ENCODE results near the gene ADISSP. TPM values are rescaled to one million over a fixed set of nuclear protein-coding genes. Genes with fewer than 3 reads are reported as not detected.

Gene ADISSP
- total RNA-seq = 100 to 1,000 TPM in 1 of 4 donors, 10 to 100 TPM in 3; 20.1 to 115 (median 22.8) TPM

DNA sequence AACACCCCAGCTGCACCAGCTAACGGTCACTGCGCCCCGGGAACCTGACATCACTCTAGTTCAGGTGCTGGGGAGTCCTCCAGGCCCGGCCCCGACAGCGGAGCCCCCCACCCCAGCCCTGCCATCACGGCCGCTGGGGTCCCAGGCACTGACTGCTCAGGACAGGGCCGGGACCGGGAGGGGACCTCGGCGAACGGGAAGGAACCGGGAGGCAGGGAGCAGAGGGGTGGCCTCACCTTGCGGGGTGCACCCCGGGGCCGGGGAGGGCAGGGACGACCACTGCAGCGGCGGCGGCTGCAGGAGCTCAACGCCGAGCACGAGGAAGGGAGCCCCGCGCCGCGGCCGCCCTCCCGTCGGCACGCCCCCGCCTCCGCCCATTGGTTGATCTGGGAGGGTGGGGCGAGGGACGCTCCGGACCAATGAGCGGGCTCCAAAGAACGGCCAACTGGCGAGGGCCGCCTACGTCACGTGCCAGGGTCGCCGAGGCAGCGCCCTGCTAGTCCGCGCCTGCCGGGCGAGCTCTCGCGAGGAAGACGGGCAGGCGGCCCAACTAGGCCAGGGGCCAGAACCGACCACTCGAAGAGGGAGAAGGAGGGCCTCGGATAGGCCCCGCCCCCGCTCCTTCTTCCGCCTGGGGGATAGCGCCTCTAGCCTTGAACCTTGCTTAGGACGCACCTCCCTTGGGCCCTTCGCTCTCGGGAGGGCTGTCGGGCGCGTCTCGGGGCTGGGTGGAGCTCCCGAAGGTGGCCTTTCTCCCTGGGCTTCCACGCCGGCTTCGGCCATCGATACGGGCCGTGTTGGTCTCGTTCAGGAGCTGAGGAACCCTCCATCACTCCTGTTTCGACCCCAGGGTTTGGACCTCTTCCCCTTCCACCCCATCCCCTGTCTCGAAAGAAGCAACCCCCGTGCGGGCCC is at the start of gene ADISSP:
TSS of gene ADISSP (minus strand) at position 327 of the 915 bp plus-strand sequence. CDS start 7,653 bp downstream, outside the sequence.
- TF ChIP-seq, protein P1, sequence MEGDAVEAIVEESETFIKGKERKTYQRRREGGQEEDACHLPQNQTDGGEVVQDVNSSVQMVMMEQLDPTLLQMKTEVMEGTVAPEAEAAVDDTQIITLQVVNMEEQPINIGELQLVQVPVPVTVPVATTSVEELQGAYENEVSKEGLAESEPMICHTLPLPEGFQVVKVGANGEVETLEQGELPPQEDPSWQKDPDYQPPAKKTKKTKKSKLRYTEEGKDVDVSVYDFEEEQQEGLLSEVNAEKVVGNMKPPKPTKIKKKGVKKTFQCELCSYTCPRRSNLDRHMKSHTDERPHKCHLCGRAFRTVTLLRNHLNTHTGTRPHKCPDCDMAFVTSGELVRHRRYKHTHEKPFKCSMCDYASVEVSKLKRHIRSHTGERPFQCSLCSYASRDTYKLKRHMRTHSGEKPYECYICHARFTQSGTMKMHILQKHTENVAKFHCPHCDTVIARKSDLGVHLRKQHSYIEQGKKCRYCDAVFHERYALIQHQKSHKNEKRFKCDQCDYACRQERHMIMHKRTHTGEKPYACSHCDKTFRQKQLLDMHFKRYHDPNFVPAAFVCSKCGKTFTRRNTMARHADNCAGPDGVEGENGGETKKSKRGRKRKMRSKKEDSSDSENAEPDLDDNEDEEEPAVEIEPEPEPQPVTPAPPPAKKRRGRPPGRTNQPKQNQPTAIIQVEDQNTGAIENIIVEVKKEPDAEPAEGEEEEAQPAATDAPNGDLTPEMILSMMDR (IDR thresholded peaks at IDR 0.05; ENCODE audit: low read depth) = no peak

DNA sequence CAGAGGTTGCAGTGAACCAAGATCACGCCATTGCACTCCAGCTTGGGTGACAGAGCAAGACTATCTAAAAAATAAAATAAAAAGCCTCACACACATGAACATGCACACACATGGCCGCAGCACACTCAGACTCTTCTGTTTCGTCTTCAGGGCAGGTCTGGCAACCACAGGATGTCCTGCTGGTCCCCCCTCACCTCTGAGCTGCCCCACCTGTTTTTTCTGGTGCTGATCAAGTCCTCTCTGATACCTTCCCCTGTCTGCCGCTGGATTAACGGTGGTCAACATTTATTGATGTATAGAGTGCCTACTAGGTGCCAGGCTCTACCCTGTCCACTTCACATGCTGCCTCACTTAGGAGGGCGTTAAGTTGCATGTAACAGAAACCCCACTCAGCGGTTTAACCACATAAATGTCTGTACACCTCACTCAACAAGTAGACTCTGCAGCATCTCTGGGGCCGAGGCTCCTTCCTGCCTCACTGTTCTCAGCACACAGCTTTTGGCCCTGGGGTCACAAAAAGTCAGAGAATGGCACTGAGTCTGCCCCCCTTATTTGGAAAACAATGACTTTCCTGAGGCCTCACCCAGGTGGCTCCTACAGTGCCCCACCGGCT is 48.3 kb upstream of the ADISSP start:
- TF ChIP-seq, protein P1 (IDR thresholded peaks at IDR 0.05; ENCODE audit: low read depth) = no peak

DNA sequence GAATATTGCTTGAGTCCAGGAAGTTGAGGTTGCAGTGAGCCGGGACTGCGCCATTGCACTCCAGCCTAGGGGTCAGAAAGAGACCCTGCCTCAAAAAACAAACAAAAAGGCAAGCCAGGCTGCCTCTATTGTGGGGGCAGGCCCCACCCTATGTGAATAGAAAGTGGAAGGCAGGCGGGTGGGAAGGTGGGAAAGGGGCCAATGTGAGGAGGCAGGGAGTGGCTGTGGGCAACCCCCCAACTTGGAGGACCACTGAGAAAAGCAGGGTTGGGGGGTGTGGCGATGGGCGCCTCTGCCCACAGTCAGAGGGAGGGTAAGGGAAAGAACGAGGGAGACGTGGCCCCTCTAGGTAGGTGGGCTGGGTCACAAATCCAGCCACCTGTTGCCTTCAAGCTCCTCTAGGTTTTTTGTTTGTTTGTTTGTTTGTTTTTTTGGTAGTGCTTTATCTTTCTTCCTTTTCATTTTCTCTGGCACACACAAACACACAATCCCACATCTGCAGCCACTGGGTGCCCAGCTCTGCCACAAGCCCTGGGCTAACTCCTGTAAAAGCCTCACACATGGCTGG is 47.5 kb upstream of the ADISSP start:
- TF ChIP-seq, protein P1 (IDR thresholded peaks at IDR 0.05; ENCODE audit: low read depth) = no peak

DNA sequence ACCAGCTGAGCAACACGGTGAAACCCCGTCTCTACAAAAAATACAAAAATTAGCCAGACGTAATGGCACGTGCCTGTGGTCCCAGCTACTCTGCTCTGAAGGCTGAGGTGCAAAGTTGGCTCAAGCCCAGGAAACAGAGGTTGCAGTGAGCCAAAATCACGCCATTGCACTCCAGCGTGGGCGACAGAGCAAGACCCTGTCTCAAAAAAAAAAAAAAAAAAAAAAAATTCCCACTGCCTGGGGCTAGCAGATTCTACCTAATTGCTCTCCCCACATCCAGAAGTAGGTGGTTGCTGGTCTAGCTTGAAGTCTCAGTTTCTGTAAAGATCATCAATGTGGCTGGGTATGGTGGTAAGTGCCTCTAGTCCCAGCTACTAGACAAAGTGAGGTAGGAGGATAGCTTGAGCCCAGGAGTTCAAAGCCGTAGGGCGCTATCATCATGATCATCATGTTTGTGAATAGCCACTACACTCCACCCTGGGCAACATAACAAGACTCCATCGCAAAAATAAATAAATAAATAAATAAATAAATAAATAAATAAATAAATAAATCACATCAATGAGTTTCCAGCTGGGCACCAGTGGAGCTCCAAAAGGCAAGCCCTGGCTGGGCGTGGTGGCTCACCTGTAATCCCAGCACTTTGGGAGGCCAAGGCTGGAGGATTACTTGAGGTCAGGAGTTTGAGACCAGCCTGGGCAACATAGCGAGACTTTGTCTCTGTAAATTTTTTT is 46.5 kb upstream of the ADISSP start:
- TF ChIP-seq, protein P1 (IDR thresholded peaks at IDR 0.05; ENCODE audit: low read depth) = no peak

DNA sequence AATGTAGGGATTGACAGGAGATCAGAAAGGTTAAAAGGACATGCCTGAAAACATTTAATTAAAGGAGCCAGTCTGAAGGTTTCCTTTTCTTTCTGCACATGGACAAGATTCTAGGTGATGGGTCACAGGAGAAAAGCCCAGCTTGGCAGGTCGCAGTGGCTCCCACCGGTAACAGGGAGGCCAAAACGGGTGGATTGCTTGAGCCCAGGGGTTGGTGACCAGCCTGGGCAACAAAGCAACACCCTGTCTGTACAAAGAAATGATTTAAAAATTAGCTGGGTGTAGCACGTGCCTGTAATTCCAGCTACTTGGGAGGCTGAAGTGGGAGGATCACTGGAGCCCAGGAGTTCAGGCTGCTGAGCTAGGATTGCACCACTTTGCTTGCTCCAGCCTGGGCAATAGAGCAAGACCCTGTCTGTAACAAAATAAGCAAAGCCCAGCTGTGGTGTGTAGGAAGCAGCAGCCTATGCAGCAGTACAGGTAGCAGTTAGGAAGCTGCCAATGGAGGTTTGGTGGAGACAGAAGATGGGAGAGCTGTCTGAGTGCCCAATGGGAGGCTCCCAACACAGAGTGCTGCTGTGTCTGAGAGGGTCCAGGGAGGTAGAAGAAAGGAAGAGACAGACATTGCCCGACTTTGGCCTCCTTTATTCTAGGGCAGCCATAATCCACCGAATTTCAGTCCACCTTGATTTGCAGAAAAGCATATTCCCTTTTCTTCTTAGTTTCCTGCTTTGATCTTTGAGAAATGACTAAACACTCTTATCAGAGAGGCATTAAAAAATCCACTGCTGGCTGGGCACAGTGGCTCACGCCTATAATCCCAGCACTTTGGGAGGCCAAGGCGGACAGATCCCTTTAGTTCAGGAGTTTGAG is 45.7 kb upstream of the ADISSP start:
- TF ChIP-seq, protein P1 (IDR thresholded peaks at IDR 0.05; ENCODE audit: low read depth) = no peak

DNA sequence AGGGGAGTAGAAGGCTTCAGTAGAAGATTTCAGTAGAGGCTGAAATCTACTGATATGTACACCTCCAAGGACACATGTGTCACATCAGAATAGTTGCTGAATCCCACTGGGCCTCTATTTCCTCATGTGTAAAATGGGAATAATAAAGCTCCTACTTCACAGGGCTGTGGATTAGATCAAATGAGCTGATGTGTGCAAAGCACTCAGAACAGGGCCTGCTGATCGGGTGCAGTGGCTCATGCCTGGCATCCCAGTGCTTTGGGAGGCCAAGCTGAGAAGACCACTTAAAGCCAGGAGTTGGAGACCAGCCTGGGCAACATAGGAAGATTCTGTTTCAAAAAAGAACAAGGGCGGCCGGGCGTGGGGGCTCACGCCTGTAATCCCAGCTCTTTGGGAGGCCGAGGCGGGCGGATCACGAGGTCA is 44.7 kb upstream of the ADISSP start:
- TF ChIP-seq, protein P1 (IDR thresholded peaks at IDR 0.05; ENCODE audit: low read depth) = no peak
